ENCODE results near the gene BOLA3.

The BOLA3 gene

GRCh38 chr2:74105413-74105812 lies 42.3 kb downstream of the BOLA3 start:
- no peak overlapping the region for H2BK120ac ChIP-seq (ENCODE audit: low read depth, low read length)
- H3K36me3 ChIP-seq (ENCODE audit: control insufficient read depth, insufficient read depth, low read length): no peaks in the 10 kb centered on the region
- no peaks in the 10 kb centered on the region for H3K27me3 ChIP-seq (ENCODE audit: insufficient read depth, low read length, poor library complexity)
- no peak overlapping the region for H3K27ac ChIP-seq (ENCODE audit: low read depth, low read length)
- H3K79me1 ChIP-seq (ENCODE audit: low read length): no peaks in the 10 kb centered on the region
- no peak overlapping the region for H3K4me3 ChIP-seq (ENCODE audit: low read length)
- no peak overlapping the region for H3K18ac ChIP-seq (ENCODE audit: low read length)
- H2BK5ac ChIP-seq (ENCODE audit: low read length): no peak overlapping the region
- H3K4ac ChIP-seq (ENCODE audit: low read depth, low read length): no peak overlapping the region
- peak; percentile 13 for DNase-seq
- peaks cover 7% of the 10 kb centered on the region for H3K4me1 ChIP-seq (ENCODE audit: control insufficient read depth, low read depth, low read length)
- H3K79me2 ChIP-seq (ENCODE audit: control insufficient read depth, insufficient read depth, low read length): no peaks in the 10 kb centered on the region
- H2BK15ac ChIP-seq (replicated peaks; ENCODE audit: low read depth): no peak overlapping the region
- H2AK5ac ChIP-seq (ENCODE audit: low read length): no peak overlapping the region
- no peak overlapping the region for H3K4me2 ChIP-seq (ENCODE audit: low read length)
- H3K9ac ChIP-seq (ENCODE audit: low read length): no peak overlapping the region
- WGBS (ENCODE audit: extremely low coverage, insufficient coverage, low lambda C conversion rate): no CpG with 5 or more reads among the region's 8 CpGs
- no peak overlapping the region for H3K56ac ChIP-seq (ENCODE audit: low read length)
- no peak overlapping the region for H3K23ac ChIP-seq (ENCODE audit: low read length)
- H4K8ac ChIP-seq (ENCODE audit: low read depth, low read length): no peak overlapping the region
- no peak overlapping the region for H4K5ac ChIP-seq (ENCODE audit: low read length)

GRCh38 chr2:74104839-74105238 lies 42.9 kb downstream of the BOLA3 start:
- Histone ChIP-seq H3K79me2 (ENCODE audit: control insufficient read depth, insufficient read depth, low read length) (no peaks in the 10 kb centered on the region), H3K23ac (ENCODE audit: low read length) (no peak overlapping the region), H3K56ac (ENCODE audit: low read length) (no peak overlapping the region), H2BK15ac (replicated peaks; ENCODE audit: low read depth) (no peak overlapping the region), H3K4me3 (ENCODE audit: low read length) (no peak overlapping the region), H2BK120ac (ENCODE audit: low read depth, low read length) (no peak overlapping the region), H4K8ac (ENCODE audit: low read depth, low read length) (no peak overlapping the region), H3K4ac (ENCODE audit: low read depth, low read length) (no peak overlapping the region), H3K4me2 (ENCODE audit: low read length) (no peak overlapping the region), H3K36me3 (ENCODE audit: control insufficient read depth, insufficient read depth, low read length) (no peaks in the 10 kb centered on the region), H3K27ac (ENCODE audit: low read depth, low read length) (no peak overlapping the region), H3K4me1 (ENCODE audit: control insufficient read depth, low read depth, low read length) (peaks cover 7% of the 10 kb centered on the region), H3K79me1 (ENCODE audit: low read length) (no peaks in the 10 kb centered on the region), H4K5ac (ENCODE audit: low read length) (no peak overlapping the region), H2BK5ac (ENCODE audit: low read length) (no peak overlapping the region), H3K9ac (ENCODE audit: low read length) (no peak overlapping the region), H3K18ac (ENCODE audit: low read length) (no peak overlapping the region), H2AK5ac (ENCODE audit: low read length) (no peak overlapping the region), H3K27me3 (ENCODE audit: insufficient read depth, low read length, poor library complexity) (no peaks in the 10 kb centered on the region)
- DNase-seq: no peak
- no CpG with 5 or more reads among the region's 7 CpGs for WGBS (ENCODE audit: extremely low coverage, insufficient coverage, low lambda C conversion rate)

GRCh38 chr2:74103763-74104162 lies 43.9 kb downstream of the BOLA3 start:
- Histone ChIP-seq H2BK5ac (ENCODE audit: low read length) (no peak overlapping the region), H2BK15ac (replicated peaks; ENCODE audit: low read depth) (no peak overlapping the region), H3K18ac (ENCODE audit: low read length) (no peak overlapping the region), H3K4ac (ENCODE audit: low read depth, low read length) (no peak overlapping the region), H3K4me2 (ENCODE audit: low read length) (no peak overlapping the region), H4K5ac (ENCODE audit: low read length) (no peak overlapping the region), H3K36me3 (ENCODE audit: control insufficient read depth, insufficient read depth, low read length) (no peaks in the 10 kb centered on the region), H3K56ac (ENCODE audit: low read length) (no peak overlapping the region), H3K79me1 (ENCODE audit: low read length) (no peaks in the 10 kb centered on the region), H3K27ac (ENCODE audit: low read depth, low read length) (no peak overlapping the region), H4K8ac (ENCODE audit: low read depth, low read length) (no peak overlapping the region), H3K79me2 (ENCODE audit: control insufficient read depth, insufficient read depth, low read length) (no peaks in the 10 kb centered on the region), H2BK120ac (ENCODE audit: low read depth, low read length) (no peak overlapping the region), H3K4me1 (ENCODE audit: control insufficient read depth, low read depth, low read length) (peaks cover 7% of the 10 kb centered on the region), H3K4me3 (ENCODE audit: low read length) (no peak overlapping the region), H3K23ac (ENCODE audit: low read length) (no peak overlapping the region), H3K9ac (ENCODE audit: low read length) (no peak overlapping the region), H3K27me3 (ENCODE audit: insufficient read depth, low read length, poor library complexity) (no peaks in the 10 kb centered on the region), H2AK5ac (ENCODE audit: low read length) (no peak overlapping the region)
- DNase-seq: no peak
- WGBS (ENCODE audit: extremely low coverage, insufficient coverage, low lambda C conversion rate): no CpG with 5 or more reads among the region's 6 CpGs

- H3K4me3 ChIP-seq (ENCODE audit: low read length): no peak overlapping the region
- no peak overlapping the region for H2BK120ac ChIP-seq (ENCODE audit: low read depth, low read length)
- no peaks in the 10 kb centered on the region for H3K79me2 ChIP-seq (ENCODE audit: control insufficient read depth, insufficient read depth, low read length)
- no peak for DNase-seq
- H3K27me3 ChIP-seq (ENCODE audit: insufficient read depth, low read length, poor library complexity): no peaks in the 10 kb centered on the region
- H3K79me1 ChIP-seq (ENCODE audit: low read length): no peaks in the 10 kb centered on the region
- no peak overlapping the region for H2BK15ac ChIP-seq (replicated peaks; ENCODE audit: low read depth)
- H2BK5ac ChIP-seq (ENCODE audit: low read length): no peak overlapping the region
- H3K27ac ChIP-seq (ENCODE audit: low read depth, low read length): no peak overlapping the region
- WGBS (ENCODE audit: extremely low coverage, insufficient coverage, low lambda C conversion rate): no CpG with 5 or more reads among the region's 14 CpGs
- H4K8ac ChIP-seq (ENCODE audit: low read depth, low read length): no peak overlapping the region
- no peak overlapping the region for H3K4ac ChIP-seq (ENCODE audit: low read depth, low read length)
- H3K56ac ChIP-seq (ENCODE audit: low read length): no peak overlapping the region
- H3K4me2 ChIP-seq (ENCODE audit: low read length): no peak overlapping the region
- H2AK5ac ChIP-seq (ENCODE audit: low read length): no peak overlapping the region
- no peak overlapping the region for H4K5ac ChIP-seq (ENCODE audit: low read length)
- no peaks in the 10 kb centered on the region for H3K36me3 ChIP-seq (ENCODE audit: control insufficient read depth, insufficient read depth, low read length)
- H3K18ac ChIP-seq (ENCODE audit: low read length): no peak overlapping the region
- no peak overlapping the region for H3K23ac ChIP-seq (ENCODE audit: low read length)
- no peak overlapping the region for H3K9ac ChIP-seq (ENCODE audit: low read length)
- H3K4me1 ChIP-seq (ENCODE audit: control insufficient read depth, low read depth, low read length): peaks cover 7% of the 10 kb centered on the region
Observed at GRCh38 chr2:74102516-74102915, 45.2 kb downstream of the BOLA3 start.

GRCh38 chr2:74101574-74102300 lies 46.0 kb downstream of the BOLA3 start:
- H3K4me2 ChIP-seq (ENCODE audit: low read length): no peak overlapping the region
- H4K5ac ChIP-seq (ENCODE audit: low read length): no peak overlapping the region
- no peaks in the 10 kb centered on the region for H3K79me1 ChIP-seq (ENCODE audit: low read length)
- no peak overlapping the region for H3K9ac ChIP-seq (ENCODE audit: low read length)
- no peaks in the 10 kb centered on the region for H3K27me3 ChIP-seq (ENCODE audit: insufficient read depth, low read length, poor library complexity)
- H3K56ac ChIP-seq (ENCODE audit: low read length): no peak overlapping the region
- no peak overlapping the region for H3K4me3 ChIP-seq (ENCODE audit: low read length)
- no peak overlapping the region for H2BK15ac ChIP-seq (replicated peaks; ENCODE audit: low read depth)
- H2BK5ac ChIP-seq (ENCODE audit: low read length): no peak overlapping the region
- H2BK120ac ChIP-seq (ENCODE audit: low read depth, low read length): no peak overlapping the region
- no peaks in the 10 kb centered on the region for H3K79me2 ChIP-seq (ENCODE audit: control insufficient read depth, insufficient read depth, low read length)
- H4K8ac ChIP-seq (ENCODE audit: low read depth, low read length): no peak overlapping the region
- WGBS (ENCODE audit: extremely low coverage, insufficient coverage, low lambda C conversion rate): no CpG with 5 or more reads among the region's 39 CpGs
- peaks cover under 1% of the 10 kb centered on the region for H3K4me1 ChIP-seq (ENCODE audit: control insufficient read depth, low read depth, low read length)
- no peak overlapping the region for H2AK5ac ChIP-seq (ENCODE audit: low read length)
- H3K18ac ChIP-seq (ENCODE audit: low read length): no peak overlapping the region
- no peak overlapping the region for H3K27ac ChIP-seq (ENCODE audit: low read depth, low read length)
- H3K4ac ChIP-seq (ENCODE audit: low read depth, low read length): no peak overlapping the region
- no peak overlapping the region for H3K23ac ChIP-seq (ENCODE audit: low read length)
- no peak for DNase-seq
- no peaks in the 10 kb centered on the region for H3K36me3 ChIP-seq (ENCODE audit: control insufficient read depth, insufficient read depth, low read length)
